GM18502 (cell line): ENCODE measurements around the gene CACNG6.
"Not testable (repeated sequence)": the region's sequence is repeated elsewhere in the genome, so short reads cannot be mapped to it uniquely, and the experiment has no call there.

ENCODE experiments used
- ATAC-seq: cut with Tn5 transposase; IDR thresholded peaks from one replicate; pipeline ENCODE4 v1.9.1; 2021; ENCODE audit warnings: mild to moderate bottlenecking; ENCODE audit not compliant: unreplicated experiment, poor library complexity

The CACNG6 gene, protein sequence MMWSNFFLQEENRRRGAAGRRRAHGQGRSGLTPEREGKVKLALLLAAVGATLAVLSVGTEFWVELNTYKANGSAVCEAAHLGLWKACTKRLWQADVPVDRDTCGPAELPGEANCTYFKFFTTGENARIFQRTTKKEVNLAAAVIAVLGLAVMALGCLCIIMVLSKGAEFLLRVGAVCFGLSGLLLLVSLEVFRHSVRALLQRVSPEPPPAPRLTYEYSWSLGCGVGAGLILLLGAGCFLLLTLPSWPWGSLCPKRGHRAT

GRCh38 chr19:53991224-53992113, at the start of gene CACNG6:
Gene CACNG6, plus strand, starts transcription at chr19:53991637. Its CDS starts 1,241 bp downstream, at chr19:53992878.
- ATAC-seq = no peak

- no peak for ATAC-seq
Observed at GRCh38 chr19:53942001-53942786, 49.2 kb upstream of the CACNG6 start.

GRCh38 chr19:53944416-53944815, 47.0 kb upstream of the CACNG6 start:
- no peak for ATAC-seq

- ATAC-seq = no peak
Observed at GRCh38 chr19:53944933-53945332, 46.5 kb upstream of the CACNG6 start.

DNA sequence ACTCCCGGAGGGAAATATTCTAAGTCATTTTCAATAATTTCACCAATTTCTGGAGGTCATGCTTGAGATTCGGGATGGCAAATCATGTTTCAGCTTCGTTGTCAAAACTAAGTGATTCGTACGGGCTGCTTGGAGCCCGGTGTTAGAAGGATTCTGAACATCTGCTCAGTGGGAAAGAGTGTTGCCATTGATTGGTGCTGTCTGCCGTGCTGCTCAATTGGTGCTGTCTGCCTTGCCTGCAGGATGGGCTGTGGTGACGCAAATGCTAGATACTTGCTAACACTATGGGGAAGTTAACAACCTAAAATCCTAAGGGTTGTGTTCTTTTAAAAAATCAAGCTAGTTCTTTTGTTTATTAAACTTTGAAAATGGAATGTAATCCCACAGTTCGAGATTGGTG, 46.0 kb upstream of the CACNG6 start:
- no peak for ATAC-seq

GRCh38 chr19:53945998-53946397, 45.4 kb upstream of the CACNG6 start:
- ATAC-seq = no peak

DNA sequence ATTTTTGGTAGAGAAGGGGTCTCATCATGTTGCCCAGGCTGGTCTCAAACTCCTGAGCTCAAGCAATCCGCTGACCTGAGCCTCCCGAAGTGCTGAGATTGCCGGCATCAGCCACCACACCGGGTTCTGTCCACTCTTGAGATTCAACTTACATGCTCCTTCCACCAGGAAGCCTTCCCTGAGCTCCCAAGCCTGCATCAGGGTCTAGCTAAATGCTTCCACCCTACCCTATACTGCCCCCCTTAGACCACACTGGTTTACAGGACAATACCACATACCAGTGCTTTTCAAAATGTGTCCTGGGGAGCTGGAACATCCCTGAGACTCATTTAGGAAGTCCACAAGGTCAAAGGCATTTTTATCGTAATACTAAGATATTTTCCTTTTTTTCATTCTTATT, 43.8 kb upstream of the CACNG6 start:
- no peak for ATAC-seq

DNA sequence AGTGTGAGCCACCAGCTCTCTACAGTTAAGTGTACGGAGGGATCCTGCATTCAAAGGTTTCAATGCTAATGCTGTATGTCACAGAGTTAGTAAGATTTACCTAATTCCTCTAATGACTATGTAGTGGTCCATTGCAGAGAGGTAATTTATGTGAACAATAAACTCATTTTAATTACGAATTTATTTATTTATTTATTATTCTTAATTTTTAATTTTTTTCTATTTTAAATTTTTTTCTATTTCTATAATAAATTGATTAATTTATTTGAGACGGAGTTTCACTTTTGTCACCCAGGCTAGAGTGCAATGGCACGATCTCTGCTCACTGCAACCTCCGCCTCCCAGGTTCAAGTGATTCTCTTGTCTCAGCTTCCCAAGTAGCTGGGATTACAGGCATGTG, 42.8 kb upstream of the CACNG6 start:
- not testable (repeated sequence) for ATAC-seq

- no peak for ATAC-seq
Observed at GRCh38 chr19:53951436-53951835, 40.0 kb upstream of the CACNG6 start.

GRCh38 chr19:53951947-53952346, 39.5 kb upstream of the CACNG6 start:
- ATAC-seq = no peak

- ATAC-seq = no peak
Observed at GRCh38 chr19:53953383-53953782, 38.1 kb upstream of the CACNG6 start.

- ATAC-seq = no peak
Observed at GRCh38 chr19:53957448-53958167, 33.8 kb upstream of the CACNG6 start.

- no peak for ATAC-seq
Observed at GRCh38 chr19:53958168-53958571, 33.3 kb upstream of the CACNG6 start.

- ATAC-seq = no peak
Observed at GRCh38 chr19:53958823-53959757, 32.3 kb upstream of the CACNG6 start.

DNA sequence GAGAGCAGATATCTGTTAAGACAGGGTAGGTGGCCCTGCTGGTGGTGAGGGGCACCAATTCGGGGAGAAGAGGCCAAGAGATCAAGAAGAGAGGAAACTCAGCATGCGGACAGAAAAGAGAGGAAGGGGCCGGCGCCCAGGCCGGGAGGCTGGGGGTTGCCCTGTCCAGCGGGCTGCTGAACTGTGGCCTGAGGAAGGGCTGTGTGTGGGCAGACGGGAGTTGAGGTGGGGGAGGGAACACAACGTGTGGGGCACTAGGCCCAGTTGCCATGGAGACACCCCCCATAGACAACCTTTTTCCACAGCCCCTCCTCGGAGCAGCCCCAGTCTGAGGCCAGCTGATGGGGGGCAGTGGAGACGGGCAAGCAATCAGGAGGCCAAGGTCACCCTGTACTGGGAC, 31.2 kb upstream of the CACNG6 start:
- ATAC-seq = no peak

DNA sequence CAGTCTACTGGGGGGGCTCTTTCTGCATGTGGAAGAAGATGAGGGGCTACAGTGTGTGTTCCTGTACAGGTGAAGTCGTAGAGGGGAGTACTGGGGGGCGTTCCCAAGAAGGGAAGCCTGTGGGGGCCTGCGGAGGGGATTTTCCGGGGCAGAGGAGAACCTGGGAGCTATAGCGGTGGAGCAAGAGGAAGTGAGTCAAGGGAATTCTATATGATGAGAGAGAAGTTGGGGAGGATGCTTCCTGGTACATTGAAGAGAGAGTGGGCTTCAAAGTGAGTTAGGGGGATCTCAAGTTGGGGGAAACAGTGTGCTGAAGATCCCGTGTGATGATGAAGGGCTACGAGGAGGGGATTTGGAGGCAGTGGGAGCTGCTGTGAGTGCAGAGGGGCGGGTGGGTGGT, 30.6 kb upstream of the CACNG6 start:
- no peak for ATAC-seq

DNA sequence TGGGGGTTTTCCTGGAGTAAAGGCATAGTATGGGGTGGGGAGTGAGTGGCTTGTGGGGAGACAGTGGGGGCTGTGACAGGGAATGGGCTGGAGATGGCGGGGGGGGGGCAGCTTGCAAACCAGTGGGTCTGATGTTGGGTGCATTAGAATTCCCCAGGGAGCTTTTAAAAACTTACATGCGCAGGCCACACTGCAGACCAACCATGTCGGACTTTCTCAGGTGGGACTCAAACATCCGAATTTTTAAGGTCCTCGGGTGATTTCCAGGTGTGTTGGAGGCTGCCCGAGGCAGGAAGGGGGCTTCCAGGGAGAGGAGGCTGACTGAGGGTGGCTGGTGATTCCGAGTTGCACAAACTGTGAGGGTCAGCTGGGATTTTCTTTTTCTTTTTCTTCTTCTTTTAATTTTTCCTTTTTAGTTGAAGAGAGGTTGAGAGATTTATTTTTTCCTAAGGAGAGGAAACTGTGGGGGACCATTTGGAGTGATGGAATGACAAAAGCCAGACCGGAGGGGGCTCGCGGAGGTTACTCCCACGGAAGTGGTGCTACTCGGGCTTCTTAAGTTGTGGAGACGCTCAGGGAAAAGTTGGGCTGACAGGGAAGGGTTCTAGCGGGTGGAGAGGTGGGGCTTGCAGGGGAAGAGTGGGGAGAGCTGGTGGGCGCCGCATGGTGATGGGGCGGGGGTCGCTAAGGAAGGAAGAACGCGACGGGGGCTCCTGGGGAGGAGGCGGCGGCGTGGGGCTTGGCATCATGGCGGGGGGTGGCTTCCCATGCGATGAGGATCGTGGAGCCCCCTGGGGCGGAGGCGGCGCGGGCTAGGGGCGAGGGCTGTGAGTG, 29.7 kb upstream of the CACNG6 start:
- no peak for ATAC-seq

- ATAC-seq = no peak
Observed at GRCh38 chr19:53962887-53963431, 28.5 kb upstream of the CACNG6 start, which contains the start of gene CACNG8. Gene CACNG8, plus strand, starts transcription at chr19:53962937.
